GM12801 (cell line): ENCODE measurements around the gene PTPRN2.

Source experiments
- TF ChIP-seq, protein P1 (sequence below): IDR thresholded peaks from one replicate; pipeline ENCODE4 v1.5.1; 2011; ENCODE audit warnings: control low read depth; ENCODE audit not compliant: insufficient read length; ENCODE audit errors: extremely low read depth

The PTPRN2 gene

GRCh38 chr7:158396301-158396905 is 191.2 kb downstream of the PTPRN2 start:
- TF ChIP-seq, protein P1, sequence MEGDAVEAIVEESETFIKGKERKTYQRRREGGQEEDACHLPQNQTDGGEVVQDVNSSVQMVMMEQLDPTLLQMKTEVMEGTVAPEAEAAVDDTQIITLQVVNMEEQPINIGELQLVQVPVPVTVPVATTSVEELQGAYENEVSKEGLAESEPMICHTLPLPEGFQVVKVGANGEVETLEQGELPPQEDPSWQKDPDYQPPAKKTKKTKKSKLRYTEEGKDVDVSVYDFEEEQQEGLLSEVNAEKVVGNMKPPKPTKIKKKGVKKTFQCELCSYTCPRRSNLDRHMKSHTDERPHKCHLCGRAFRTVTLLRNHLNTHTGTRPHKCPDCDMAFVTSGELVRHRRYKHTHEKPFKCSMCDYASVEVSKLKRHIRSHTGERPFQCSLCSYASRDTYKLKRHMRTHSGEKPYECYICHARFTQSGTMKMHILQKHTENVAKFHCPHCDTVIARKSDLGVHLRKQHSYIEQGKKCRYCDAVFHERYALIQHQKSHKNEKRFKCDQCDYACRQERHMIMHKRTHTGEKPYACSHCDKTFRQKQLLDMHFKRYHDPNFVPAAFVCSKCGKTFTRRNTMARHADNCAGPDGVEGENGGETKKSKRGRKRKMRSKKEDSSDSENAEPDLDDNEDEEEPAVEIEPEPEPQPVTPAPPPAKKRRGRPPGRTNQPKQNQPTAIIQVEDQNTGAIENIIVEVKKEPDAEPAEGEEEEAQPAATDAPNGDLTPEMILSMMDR = no peak

DNA sequence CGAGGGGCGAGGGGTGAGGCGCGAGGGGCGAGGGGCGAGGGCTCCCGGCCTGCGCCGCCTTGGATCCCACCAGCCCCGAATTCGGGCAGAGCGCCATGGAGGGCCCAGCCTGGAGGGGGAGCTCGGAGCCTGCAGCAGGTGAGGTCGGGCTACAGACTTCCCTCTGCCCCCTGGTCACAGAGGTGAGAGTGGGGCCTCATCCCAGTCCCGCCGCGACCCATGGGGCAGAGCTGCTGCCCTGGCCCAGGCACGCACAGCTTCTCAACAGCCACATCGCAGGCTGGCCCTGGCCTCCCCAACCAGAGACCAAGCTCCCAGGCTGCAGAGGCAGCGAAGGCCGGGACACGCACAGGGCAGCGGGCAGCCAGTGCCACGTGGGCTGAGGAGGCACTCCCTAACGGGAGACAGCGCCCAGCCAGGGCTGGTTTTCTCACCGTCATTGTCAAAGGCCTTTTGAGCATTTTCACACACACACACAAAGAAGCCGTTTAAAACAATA is 191.8 kb downstream of the PTPRN2 start:
- TF ChIP-seq, protein P1 = no peak

- TF ChIP-seq, protein P1 = no peak
These were observed 192.3 kb downstream of the PTPRN2 start for GRCh38 chr7:158395349-158395748.

GRCh38 chr7:158394936-158395335 is 192.7 kb downstream of the PTPRN2 start:
- TF ChIP-seq, protein P1 = no peak

GRCh38 chr7:158393926-158394625 is 193.5 kb downstream of the PTPRN2 start:
- TF ChIP-seq, protein P1 = no peak

- TF ChIP-seq, protein P1 = no peak
These were observed 195.4 kb downstream of the PTPRN2 start for GRCh38 chr7:158392251-158392650.

- TF ChIP-seq, protein P1 = no peak
These were observed 196.1 kb downstream of the PTPRN2 start for GRCh38 chr7:158391541-158391940.
